Metanephros (tissue), 1 donor: ENCODE results near the gene C9orf152. TPM values are rescaled to one million over a fixed set of nuclear protein-coding genes. Genes with fewer than 3 reads are reported as not detected.

Experiments
- total RNA-seq: library from RNA; depleted of rRNA; stranded (reverse); fragments of >200 nt; gene quantifications from one replicate; pipeline ENCODE4 v1.2.3, GENCODE V29; 2014

The C9orf152 gene, protein sequence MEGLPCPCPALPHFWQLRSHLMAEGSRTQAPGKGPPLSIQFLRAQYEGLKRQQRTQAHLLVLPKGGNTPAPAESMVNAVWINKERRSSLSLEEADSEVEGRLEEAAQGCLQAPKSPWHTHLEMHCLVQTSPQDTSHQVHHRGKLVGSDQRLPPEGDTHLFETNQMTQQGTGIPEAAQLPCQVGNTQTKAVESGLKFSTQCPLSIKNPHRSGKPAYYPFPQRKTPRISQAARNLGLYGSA
- 0.18 TPM for total RNA-seq

DNA sequence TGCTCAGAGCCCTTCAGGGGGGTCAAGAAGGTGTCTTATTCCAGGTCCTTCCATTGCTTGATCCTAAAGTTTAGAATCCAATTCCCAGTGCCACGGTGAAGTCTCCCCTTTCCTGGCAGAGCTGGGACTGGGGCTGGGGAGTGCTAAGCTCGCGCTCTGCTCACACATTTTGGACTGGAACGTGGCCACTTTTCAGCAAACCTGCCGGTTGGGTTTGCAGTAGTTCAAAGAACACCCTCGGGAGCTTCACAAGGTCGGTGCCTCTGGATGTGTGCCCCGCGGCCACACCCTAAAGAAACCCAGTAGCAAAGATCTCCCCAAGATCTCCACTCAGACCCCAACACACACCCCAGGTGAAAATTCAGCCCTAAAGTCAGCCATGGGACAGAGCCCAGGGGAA, at the start of gene C9orf152:
Gene C9orf152 (minus strand): TSS at position 129 of the 400 bp plus-strand sequence. CDS start 580 bp downstream, outside the sequence.

DNA sequence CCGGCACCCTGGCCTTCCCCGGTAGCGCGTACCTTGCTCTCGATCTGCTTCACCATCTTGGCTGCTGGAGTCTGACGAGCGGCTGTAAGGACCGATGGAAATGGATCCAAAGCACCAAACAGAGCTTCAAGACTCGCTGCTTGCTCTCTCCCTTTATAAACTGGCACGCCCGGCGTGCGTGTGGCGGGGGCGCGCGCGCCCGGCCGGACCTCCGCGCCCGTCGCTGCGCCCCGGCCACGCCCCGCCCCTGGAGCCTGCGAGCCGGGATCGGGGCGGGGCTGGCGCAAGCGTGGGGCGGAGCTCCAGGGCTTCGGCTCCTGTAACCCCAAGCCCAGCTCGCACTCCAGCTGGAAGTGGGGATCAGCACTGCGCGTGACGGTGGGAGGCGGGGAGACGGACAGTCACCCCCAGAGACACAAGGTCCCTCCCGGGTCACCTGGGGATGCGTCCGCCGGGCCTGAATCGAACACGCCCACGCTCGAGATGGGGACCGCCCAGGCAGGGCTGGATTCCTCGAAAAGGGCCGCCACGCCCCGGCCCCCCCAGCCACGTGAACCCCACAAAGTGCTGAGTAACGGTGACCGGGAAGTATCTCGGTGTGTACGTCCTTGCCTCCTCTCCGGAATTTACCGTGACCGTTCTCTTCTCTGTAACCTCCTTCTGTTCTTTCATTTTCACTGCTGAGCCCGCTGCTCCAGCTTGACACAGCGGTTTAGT, 48.6 kb upstream of the C9orf152 start, which contains the start of gene TXN:
Gene TXN (minus strand): TSS at position 128 of the 717 bp plus-strand sequence. CDS start 72 bp downstream, at position 56.

Other genes with a start within 250 kb of the C9orf152 start
- gene TXN, start 48.3 kb upstream of the C9orf152 start, total RNA-seq: 87.2 TPM
- not detected for gene TXNDC8, start 129.7 kb upstream of the C9orf152 start, total RNA-seq